ENCODE measurements around the gene MYT1.
"Not testable (repeated sequence)": the region's sequence is repeated elsewhere in the genome, so short reads cannot be mapped to it uniquely, and the experiment has no call there.

MYT1 gene

GRCh38 chr20:64220420-64220819 lies 56.2 kb downstream of the MYT1 start:
- DNase-seq, result no peak

DNA sequence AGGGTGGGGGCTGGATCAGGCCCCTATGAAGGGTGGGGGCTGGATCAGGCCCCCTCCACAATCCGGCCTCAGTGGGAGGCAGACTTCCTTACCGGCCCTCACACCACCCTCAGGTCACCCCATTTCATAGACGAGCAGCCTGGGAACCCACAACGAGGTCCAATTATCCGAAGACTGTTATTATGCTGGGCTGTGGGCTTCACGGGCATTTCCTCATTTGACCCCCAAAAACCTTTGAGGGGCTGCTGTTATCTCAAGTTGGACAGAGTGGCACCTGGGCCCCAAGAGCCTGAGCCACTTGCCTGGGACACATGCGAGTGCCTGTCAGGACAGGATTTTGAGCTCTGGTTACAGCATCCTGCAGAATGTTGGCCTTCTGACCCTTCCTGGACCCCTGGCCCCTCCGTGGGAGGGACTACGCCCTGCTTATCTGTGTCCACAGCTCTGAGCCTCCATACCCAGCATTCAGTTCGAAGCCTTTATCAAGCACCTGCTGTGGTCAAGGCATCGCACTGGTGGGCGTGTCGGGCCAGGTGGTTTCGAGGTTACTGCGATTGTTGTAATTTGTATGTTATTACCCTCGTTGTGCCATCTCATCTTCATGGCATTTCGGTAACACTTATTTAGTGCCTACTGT lies 56.8 kb downstream of the MYT1 start:
- DNase-seq, result no peak

DNA sequence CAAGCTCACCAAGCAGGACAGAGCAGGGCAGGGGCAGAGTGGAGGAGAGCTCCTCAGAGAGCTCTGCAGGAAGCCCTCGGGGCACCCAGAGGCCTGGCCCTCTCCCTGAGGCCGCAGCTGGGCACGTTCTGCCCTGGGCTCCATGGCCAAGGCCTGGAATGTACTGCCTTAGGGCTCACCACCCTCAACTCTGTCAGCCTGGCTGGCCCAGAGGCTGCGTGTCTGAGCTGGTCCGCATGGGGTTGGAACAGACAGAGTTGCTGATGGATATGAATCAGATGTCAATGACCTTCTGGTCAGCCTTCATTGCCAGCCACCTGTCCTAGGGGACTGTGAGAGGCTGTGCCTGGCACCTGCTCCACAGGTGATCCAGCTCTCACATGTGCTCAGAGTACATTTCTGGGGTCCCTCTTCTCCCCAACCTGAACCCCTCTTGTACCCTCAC lies 58.1 kb downstream of the MYT1 start:
- DNase-seq, result no peak

DNA sequence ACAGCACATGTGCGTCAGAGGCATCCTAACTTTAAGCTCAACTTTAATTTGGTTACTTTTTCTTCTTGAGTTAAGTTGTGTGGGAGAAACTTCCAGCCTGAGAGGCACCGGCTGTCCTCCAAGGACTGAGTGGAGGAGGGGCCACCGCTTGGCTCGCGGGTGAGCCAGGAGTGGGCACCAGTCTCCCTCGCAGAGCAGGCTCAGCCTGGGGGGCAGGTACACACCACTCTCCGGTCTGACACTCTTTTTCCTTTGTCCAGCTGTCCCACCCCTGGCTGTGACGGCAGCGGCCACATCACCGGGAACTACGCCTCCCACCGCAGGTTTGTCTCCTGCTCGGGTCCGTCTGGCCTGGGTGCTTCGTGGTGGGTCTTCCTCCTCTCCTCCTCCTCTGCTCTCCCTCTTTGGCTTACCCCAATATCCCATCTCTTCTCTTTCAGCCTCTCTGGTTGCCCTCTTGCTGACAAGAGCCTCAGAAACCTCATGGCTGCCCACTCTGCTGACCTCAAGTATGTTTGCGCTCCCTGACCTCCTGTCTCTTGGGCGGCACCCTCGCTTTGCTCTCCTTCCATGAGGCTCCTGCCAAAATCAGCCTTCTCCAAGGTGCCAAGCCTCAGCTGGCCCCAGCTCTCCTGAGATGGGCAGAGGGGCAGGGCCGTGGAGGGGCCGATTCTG lies 58.7 kb downstream of the MYT1 start:
- DNase-seq, result no peak

- no peak for DNase-seq
Observed at GRCh38 chr20:64223526-64224067, 59.3 kb downstream of the MYT1 start.

DNA sequence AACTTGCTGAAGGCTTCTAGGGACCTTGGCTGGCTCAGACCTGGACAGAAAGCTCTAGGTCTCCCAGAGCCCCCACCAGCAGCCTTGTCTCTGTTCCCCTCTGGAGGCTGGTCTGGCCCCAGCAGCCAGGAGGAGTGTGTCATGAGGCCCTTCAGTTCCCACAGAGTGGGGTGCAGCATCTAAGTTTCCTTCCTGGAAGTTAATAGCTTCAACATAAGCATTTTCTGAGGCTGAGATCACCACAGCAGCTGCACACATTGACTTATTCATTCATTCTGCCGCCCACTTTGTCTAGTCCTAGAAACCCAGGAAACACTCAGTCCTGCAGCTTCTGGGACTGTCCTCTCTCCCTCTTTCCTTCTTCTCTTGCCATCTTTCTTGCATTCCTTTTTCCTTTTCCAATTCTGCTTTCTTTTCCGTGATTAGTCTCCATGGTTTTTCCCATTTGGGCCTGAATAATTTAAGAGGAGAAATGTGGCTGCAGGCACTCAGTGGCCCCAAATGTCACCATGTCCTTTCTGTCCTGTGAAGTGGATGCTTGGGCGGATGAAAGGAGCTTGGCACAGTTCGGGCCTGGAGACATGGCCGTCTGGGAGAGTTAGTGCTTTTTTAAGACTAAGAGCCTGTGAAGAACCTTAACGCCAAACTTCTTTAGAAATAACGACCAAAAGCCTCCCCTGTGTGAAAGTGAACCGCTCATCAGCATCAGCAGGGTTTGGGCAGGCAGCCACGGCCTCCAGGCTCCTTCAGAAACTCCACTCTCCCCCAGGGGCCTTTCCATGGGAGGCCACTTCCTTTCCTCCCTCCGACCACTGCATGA lies 60.3 kb downstream of the MYT1 start:
- DNase-seq, result peak; percentile 25

GRCh38 chr20:64225171-64225595 lies 60.9 kb downstream of the MYT1 start:
- no peak for DNase-seq

DNA sequence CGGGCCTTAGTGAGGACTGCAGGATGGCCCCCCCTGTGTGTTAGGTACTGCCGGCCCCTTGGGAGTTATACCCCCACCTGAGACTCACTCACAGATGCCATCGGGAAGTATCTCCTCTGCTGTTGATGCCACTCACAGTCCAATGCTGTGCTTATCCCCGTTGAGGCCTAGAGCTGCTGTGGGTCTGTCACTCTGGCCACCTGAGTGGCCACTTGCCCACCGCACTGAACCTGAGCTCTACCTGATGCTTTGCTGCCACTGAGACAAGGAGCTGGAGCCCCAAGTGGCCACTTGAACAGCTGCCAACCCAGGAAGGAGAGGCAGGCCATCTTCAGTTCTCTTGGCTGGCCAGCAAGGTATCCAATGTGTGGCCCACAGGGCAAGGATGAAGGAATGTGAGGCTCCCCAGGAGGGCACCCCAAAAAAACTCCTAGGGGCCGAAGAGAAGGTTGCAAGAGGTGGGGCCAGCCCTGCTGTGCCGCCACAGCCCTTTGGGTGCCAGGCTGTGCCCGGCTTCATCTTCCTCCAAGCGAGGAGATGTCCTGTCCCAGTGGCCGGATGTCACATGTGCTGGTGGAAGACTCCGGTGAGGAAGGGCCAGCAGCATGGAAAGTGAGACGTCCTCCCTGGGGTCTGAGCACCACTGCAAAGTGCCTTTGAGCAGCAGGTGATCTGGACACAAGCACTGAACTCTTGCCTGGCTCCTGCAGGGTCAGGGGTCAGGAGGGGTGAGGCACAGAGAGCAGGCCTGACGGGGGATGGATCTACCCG lies 61.8 kb downstream of the MYT1 start:
- no peak for DNase-seq

GRCh38 chr20:64226686-64227580 lies 62.7 kb downstream of the MYT1 start:
- DNase-seq, result no peak

GRCh38 chr20:64228086-64228653 lies 63.9 kb downstream of the MYT1 start:
- no peak for DNase-seq

- DNase-seq, result no peak
Observed at GRCh38 chr20:64228751-64229506, 64.7 kb downstream of the MYT1 start.

- no peak for DNase-seq
Observed at GRCh38 chr20:64229507-64230061, 65.3 kb downstream of the MYT1 start.

- no peak for DNase-seq
Observed at GRCh38 chr20:64230461-64231145, 66.4 kb downstream of the MYT1 start.

DNA sequence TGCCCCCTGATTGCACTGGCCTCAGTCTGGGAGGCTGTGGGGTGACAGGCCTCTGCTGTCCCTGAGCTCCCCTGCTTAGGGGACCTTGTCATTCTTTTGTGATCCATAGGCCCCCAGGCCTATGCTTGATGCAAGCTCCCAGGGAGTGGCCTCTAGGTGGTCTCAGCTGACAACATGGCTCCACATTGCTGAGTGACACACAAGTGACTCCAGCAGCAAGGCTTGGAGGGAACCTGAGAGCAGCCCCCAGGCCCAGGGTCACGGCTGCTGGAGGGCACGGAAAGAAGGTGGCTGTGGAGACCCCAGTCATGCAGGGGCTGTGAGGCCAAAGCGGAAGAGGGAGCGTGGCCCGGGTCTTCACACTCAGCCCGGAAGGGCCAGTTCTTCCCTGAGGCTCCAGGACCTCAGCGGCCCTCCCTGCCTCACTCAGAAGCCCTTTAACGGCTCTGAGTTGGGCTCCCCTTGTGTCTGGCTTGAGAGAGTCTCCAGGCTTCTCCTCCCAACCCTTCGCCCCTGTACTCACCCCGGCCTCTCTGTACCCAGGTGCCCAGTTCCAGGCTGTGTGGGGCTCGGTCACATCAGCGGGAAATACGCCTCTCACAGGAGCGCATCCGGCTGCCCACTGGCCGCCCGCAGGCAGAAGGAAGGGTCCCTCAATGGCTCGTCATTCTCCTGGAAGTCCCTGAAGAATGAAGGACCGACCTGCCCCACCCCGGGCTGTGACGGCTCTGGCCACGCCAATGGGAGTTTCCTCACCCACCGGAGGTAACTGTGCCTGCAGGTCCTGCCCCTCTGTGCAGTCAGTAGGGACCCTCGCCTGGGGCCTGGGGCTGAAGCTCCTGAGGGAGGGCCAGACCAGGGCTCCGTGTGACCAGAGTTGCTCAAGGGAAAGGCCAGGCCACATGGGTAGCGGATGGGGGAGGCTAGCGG lies 67.6 kb downstream of the MYT1 start:
- no peak for DNase-seq

GRCh38 chr20:64232794-64233193 lies 68.5 kb downstream of the MYT1 start:
- DNase-seq, result no peak

DNA sequence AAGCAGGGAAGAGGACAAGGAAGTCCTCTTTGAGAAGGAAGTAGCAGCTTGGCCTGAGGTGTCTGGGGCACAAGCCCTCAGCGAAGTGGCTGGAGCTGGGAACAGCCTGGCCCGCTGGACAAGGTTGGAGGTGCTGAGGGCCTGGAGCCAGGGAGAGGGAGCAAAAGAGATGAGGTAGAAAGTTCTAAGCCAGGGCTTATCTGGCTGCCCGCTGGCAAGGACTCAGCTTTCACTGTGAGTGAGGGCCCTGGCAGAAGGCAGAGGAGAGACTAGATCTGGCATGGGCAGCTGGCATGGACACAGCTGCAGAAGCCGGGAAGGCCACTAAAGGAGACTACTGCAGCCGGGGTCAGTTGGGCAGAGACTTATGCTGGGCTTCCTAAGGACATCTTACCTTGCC lies 69.5 kb downstream of the MYT1 start:
- DNase-seq, result no peak

- no peak for DNase-seq
Observed at GRCh38 chr20:64234291-64234791, 70.1 kb downstream of the MYT1 start.

DNA sequence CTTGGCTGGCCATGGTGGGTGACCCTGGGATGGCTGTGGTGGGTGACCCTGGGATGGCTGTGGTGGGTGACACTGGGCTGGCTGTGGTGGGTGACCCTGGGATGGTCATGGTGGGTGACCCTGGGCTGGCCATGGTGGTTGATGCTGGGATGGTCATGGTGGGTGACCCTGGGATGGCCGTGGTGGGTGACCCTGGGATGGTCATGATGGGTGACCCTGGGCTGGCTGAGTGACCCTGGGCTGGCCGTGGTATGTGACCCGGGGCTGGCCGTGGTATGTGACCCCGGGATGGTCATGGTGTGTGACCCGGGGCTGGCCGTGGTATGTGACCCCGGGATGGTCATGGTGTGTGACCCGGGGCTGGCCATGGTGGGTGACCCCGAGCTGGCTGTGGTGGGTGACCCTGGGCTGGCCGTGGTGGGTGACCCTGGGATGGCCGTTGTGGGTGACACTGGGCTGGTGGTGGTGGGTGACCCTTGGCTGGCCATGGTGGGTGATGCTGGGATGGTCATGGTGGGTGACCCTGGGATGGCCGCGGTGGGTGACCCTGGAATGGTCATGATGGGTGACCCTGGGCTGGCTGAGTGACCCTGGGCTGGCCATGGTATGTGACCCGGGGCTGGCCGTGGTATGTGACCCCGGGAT lies 70.8 kb downstream of the MYT1 start:
- DNase-seq, result not testable (repeated sequence)

Measured in activated CD4-positive, alpha-beta T cell treated with anti-CD3 and anti-CD28 coated beads for 48 hours (primary cell).